GM13977 (cell line): ENCODE data around the gene ALDH9A1.

Experiments used
- DNase-seq: peaks from one replicate; pipeline ENCODE4 v3.0.0; 2012; ENCODE audit warnings: low spot score
- in situ Hi-C: fragments of 300-500 bp; cut with MboI; formaldehyde crosslinking; loops from one replicate; pipeline ENCODE4 v1.12.0; 2022; ENCODE audit warnings: low sequenced_read_pairs, low pct_unique_long_range_greater_than_20kb, mixed read lengths, inconsistent platforms; ENCODE audit not compliant: unreplicated experiment
- TF ChIP-seq, protein P1 (sequence below): IDR thresholded peaks from 2 replicates; pipeline ENCODE4 v1.5.1; 2012; ENCODE audit warnings: mild to moderate bottlenecking, control low read depth; ENCODE audit not compliant: insufficient read depth; ENCODE audit errors: extremely low read depth, missing control alignments

The ALDH9A1 gene

GRCh38 chr1:165623624-165624023 lies 74.7 kb downstream of the ALDH9A1 start:
- TF ChIP-seq, protein P1, sequence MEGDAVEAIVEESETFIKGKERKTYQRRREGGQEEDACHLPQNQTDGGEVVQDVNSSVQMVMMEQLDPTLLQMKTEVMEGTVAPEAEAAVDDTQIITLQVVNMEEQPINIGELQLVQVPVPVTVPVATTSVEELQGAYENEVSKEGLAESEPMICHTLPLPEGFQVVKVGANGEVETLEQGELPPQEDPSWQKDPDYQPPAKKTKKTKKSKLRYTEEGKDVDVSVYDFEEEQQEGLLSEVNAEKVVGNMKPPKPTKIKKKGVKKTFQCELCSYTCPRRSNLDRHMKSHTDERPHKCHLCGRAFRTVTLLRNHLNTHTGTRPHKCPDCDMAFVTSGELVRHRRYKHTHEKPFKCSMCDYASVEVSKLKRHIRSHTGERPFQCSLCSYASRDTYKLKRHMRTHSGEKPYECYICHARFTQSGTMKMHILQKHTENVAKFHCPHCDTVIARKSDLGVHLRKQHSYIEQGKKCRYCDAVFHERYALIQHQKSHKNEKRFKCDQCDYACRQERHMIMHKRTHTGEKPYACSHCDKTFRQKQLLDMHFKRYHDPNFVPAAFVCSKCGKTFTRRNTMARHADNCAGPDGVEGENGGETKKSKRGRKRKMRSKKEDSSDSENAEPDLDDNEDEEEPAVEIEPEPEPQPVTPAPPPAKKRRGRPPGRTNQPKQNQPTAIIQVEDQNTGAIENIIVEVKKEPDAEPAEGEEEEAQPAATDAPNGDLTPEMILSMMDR: no peak
- DNase-seq: no peak
- in situ Hi-C loops: no loop called here

- in situ Hi-C loops: no loop called here
- TF ChIP-seq, protein P1: no peak
- no peak for DNase-seq
Measured at GRCh38 chr1:165619647-165620151, 78.7 kb downstream of the ALDH9A1 start.

- in situ Hi-C loops: no loop called here
- DNase-seq: no peak
- TF ChIP-seq, protein P1: no peak
Measured at GRCh38 chr1:165616987-165617546, 81.3 kb downstream of the ALDH9A1 start.

DNA sequence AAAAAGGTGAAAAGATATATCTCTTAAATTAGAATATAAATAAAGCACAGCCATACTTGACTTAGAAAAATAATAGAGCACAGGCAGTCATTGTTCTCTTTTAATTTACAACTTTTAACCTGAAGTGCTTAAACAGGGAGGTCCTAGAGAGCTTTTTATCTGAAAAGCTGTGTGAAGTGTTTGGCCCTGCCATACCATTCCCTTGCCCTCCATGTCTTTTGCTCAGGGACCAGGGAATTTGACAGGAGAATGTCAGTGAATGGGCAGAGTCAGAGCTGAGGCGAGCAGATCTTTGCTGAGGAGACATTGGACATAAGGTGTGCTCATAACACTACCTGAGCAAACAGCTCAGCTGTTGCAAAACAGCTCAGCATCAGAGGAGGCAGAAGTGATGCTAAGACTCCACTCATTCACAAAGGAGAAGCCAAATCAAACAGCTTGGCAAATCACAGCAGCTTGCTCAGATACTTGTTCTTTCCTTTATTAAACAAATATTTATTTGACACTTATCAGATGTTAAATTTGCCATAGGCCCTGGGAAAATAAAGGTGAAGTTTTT lies 82.2 kb downstream of the ALDH9A1 start:
- no peak for DNase-seq
- TF ChIP-seq, protein P1: no peak
- in situ Hi-C loops: no loop called here
